Measurements from ENCODE around the gene CD101. TPM values are rescaled to one million over a fixed set of nuclear protein-coding genes. Genes with fewer than 3 reads are reported as not detected.

The CD101 gene
- total RNA-seq, 1 experiment from 2014 or later = 0.76 TPM

GRCh38 chr1:116987256-116987555 lies 14.4 kb upstream of the CD101 start:
- H3F3A ChIP-seq (ENCODE audit: insufficient read depth, low read depth) = no peaks in the 10 kb centered on the region
- no peaks in the 10 kb centered on the region for H3K4me1 ChIP-seq (replicated peaks; ENCODE audit: insufficient read depth)
- 0 out of 2 replicates have a peak, but pooled peaks cover 3% of the 10 kb centered on the region for H3K36me3 ChIP-seq (ENCODE audit: low read depth)
- no peak for TF ChIP-seq EZH2 (IDR thresholded peaks at IDR 0.05; ENCODE audit: low read depth)
- TF ChIP-seq, protein P1, sequence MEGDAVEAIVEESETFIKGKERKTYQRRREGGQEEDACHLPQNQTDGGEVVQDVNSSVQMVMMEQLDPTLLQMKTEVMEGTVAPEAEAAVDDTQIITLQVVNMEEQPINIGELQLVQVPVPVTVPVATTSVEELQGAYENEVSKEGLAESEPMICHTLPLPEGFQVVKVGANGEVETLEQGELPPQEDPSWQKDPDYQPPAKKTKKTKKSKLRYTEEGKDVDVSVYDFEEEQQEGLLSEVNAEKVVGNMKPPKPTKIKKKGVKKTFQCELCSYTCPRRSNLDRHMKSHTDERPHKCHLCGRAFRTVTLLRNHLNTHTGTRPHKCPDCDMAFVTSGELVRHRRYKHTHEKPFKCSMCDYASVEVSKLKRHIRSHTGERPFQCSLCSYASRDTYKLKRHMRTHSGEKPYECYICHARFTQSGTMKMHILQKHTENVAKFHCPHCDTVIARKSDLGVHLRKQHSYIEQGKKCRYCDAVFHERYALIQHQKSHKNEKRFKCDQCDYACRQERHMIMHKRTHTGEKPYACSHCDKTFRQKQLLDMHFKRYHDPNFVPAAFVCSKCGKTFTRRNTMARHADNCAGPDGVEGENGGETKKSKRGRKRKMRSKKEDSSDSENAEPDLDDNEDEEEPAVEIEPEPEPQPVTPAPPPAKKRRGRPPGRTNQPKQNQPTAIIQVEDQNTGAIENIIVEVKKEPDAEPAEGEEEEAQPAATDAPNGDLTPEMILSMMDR (conservative IDR thresholded peaks at IDR 0.05) = no peak
- H2AFZ ChIP-seq = no peak overlapping the region
- ChIA-PET POLR2A (ENCODE audit: unreplicated experiment) (no interaction called here), CTCF (no interaction called here)
- no peaks in the 10 kb centered on the region for H4K20me1 ChIP-seq (ENCODE audit: insufficient read depth)
- no peak overlapping the region for H3K27ac ChIP-seq
- no peaks in the 10 kb centered on the region for H3K9me2 ChIP-seq (ENCODE audit: insufficient read depth)
- H3K79me2 ChIP-seq (ENCODE audit: low read depth) = no peaks in the 10 kb centered on the region
- TSS peak; percentile 19 for BruUV-seq (replicated peaks)
- H3K4me2 ChIP-seq = no peak overlapping the region
- no peak for DNase-seq
- H3K9me3 ChIP-seq (ENCODE audit: insufficient read depth, low read depth) = no peaks in the 10 kb centered on the region
- no peaks in the 10 kb centered on the region for H3K27me3 ChIP-seq (ENCODE audit: insufficient read depth, low read depth)
- intact Hi-C loops (cut with micrococcal nuclease; ENCODE audit: unreplicated experiment) = no loop called here
- H3K4me3 ChIP-seq = no peak overlapping the region

DNA sequence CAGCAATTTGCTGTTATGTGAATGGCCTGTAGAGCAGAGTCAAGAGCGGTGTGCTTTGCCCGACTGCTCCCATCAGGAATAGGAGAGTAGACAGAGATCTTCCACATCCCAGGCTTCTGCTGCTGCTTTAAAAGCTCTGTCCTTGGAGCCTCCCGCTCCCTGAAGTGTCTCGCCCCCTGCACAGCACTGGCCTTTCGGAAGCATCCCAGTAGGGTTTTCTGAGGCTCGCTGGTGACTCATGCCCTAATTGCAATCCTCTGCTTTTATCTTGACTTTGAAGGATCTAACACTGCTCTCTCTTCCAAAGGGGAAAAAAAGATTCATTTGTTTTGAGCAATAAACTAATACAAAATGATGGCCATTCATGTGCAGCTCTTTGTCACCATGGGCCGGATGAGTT lies 13.3 kb upstream of the CD101 start:
- Histone ChIP-seq H2AFZ (no peak overlapping the region), H3K27ac (no peak overlapping the region), H3K4me3 (no peak overlapping the region), H3F3A (ENCODE audit: insufficient read depth, low read depth) (no peaks in the 10 kb centered on the region), H3K4me2 (no peak overlapping the region), H3K9me2 (ENCODE audit: insufficient read depth) (no peaks in the 10 kb centered on the region), H4K20me1 (ENCODE audit: insufficient read depth) (no peaks in the 10 kb centered on the region), H3K79me2 (ENCODE audit: low read depth) (no peaks in the 10 kb centered on the region), H3K4me1 (replicated peaks; ENCODE audit: insufficient read depth) (no peaks in the 10 kb centered on the region), H3K9me3 (ENCODE audit: insufficient read depth, low read depth) (no peaks in the 10 kb centered on the region), H3K36me3 (ENCODE audit: low read depth) (0 out of 2 replicates have a peak, but pooled peaks cover 3% of the 10 kb centered on the region), H3K27me3 (ENCODE audit: insufficient read depth, low read depth) (no peaks in the 10 kb centered on the region)
- intact Hi-C loops (cut with micrococcal nuclease; ENCODE audit: unreplicated experiment) = no loop called here
- TF ChIP-seq, protein P1 (conservative IDR thresholded peaks at IDR 0.05) = no peak
- no peak for TF ChIP-seq EZH2 (IDR thresholded peaks at IDR 0.05; ENCODE audit: low read depth)
- ChIA-PET CTCF (no interaction called here), POLR2A (ENCODE audit: unreplicated experiment) (no interaction called here)
- no TSS peak for BruUV-seq (replicated peaks)
- DNase-seq = no peak

- DNase-seq = no peak
- 0 out of 2 replicates have a peak, but pooled peaks cover 3% of the 10 kb centered on the region for H3K36me3 ChIP-seq (ENCODE audit: low read depth)
- CTCF ChIA-PET = no interaction called here
- no TSS peak for BruUV-seq (replicated peaks)
- intact Hi-C loops (cut with micrococcal nuclease; ENCODE audit: unreplicated experiment) = no loop called here
- H3K4me2 ChIP-seq = no peak overlapping the region
- H3K4me3 ChIP-seq = no peak overlapping the region
- no peaks in the 10 kb centered on the region for H3K4me1 ChIP-seq (replicated peaks; ENCODE audit: insufficient read depth)
- no peaks in the 10 kb centered on the region for H3K9me3 ChIP-seq (ENCODE audit: insufficient read depth, low read depth)
- H3K9me2 ChIP-seq (ENCODE audit: insufficient read depth) = no peaks in the 10 kb centered on the region
- H4K20me1 ChIP-seq (ENCODE audit: insufficient read depth) = no peaks in the 10 kb centered on the region
- TF ChIP-seq EZH2 (IDR thresholded peaks at IDR 0.05; ENCODE audit: low read depth) = no peak
- H3K79me2 ChIP-seq (ENCODE audit: low read depth) = no peaks in the 10 kb centered on the region
- H3F3A ChIP-seq (ENCODE audit: insufficient read depth, low read depth) = no peaks in the 10 kb centered on the region
- POLR2A ChIA-PET (ENCODE audit: unreplicated experiment) = no interaction called here
- no peak overlapping the region for H2AFZ ChIP-seq
- H3K27ac ChIP-seq = no peak overlapping the region
- no peaks in the 10 kb centered on the region for H3K27me3 ChIP-seq (ENCODE audit: insufficient read depth, low read depth)
Measured at GRCh38 chr1:116988908-116989307, 12.7 kb upstream of the CD101 start.

GRCh38 chr1:116989835-116990234 lies 11.7 kb upstream of the CD101 start:
- H3K9me2 ChIP-seq (ENCODE audit: insufficient read depth) = no peaks in the 10 kb centered on the region
- no peak for DNase-seq
- no peaks in the 10 kb centered on the region for H3K79me2 ChIP-seq (ENCODE audit: low read depth)
- BruUV-seq (replicated peaks) = no TSS peak
- intact Hi-C loops (cut with micrococcal nuclease; ENCODE audit: unreplicated experiment) = loop anchor here (10.0 kb wide), 1 partner anchor 55 kb away; no protein-coding TSS in a partner anchor
- no peak for TF ChIP-seq EZH2 (IDR thresholded peaks at IDR 0.05; ENCODE audit: low read depth)
- TF ChIP-seq, protein P1 (conservative IDR thresholded peaks at IDR 0.05) = no peak
- H3K27ac ChIP-seq = no peak overlapping the region
- ChIA-PET POLR2A (ENCODE audit: unreplicated experiment) (no interaction called here), CTCF (no interaction called here)
- no peaks in the 10 kb centered on the region for H3F3A ChIP-seq (ENCODE audit: insufficient read depth, low read depth)
- H3K4me3 ChIP-seq = no peak overlapping the region
- no peak overlapping the region for H3K4me2 ChIP-seq
- 0 out of 2 replicates have a peak, but pooled peaks cover 3% of the 10 kb centered on the region for H3K36me3 ChIP-seq (ENCODE audit: low read depth)
- H3K4me1 ChIP-seq (replicated peaks; ENCODE audit: insufficient read depth) = no peaks in the 10 kb centered on the region
- H3K27me3 ChIP-seq (ENCODE audit: insufficient read depth, low read depth) = no peaks in the 10 kb centered on the region
- H2AFZ ChIP-seq = no peak overlapping the region
- no peaks in the 10 kb centered on the region for H3K9me3 ChIP-seq (ENCODE audit: insufficient read depth, low read depth)
- H4K20me1 ChIP-seq (ENCODE audit: insufficient read depth) = no peaks in the 10 kb centered on the region
